Neural cell (in vitro differentiated cells): Measurements from ENCODE around the gene LRRC36. TPM values are rescaled to one million over a fixed set of nuclear protein-coding genes. Genes with fewer than 3 reads are reported as not detected.

ENCODE experiments used
- H2AFZ ChIP-seq: fragments of 200-600, 300-800 bp; sonication (generic), shearing (Covaris generic); 2 replicates; pipeline ENCODE4 v1.6.0; 2014; ENCODE audit warnings: low read depth, mild to moderate bottlenecking, antibody characterized with exemption, low read length, moderate library complexity
- H3F3A ChIP-seq: fragments of 200-600 bp; shearing (Covaris generic); 2 replicates; pipeline ENCODE4 v1.6.1; 2016; ENCODE audit warnings: mild to moderate bottlenecking, moderate library complexity, mixed read lengths, antibody characterized with exemption, low read length; ENCODE audit not compliant: insufficient read depth, poor library complexity, severe bottlenecking
- H3K27ac ChIP-seq: fragments of 200-600, 300-800 bp; sonication (generic), shearing (Covaris generic); 2 replicates; pipeline ENCODE4 v1.5.1; 2014; ENCODE audit warnings: mild to moderate bottlenecking, low read length, moderate library complexity
- H3K27me3 ChIP-seq: fragments of 300-800, 200-600 bp; sonication (generic), shearing (Covaris generic); 2 replicates; pipeline ENCODE4 v1.6.0; 2014; ENCODE audit warnings: mild to moderate bottlenecking, low read depth, low read length, moderate library complexity; ENCODE audit not compliant: insufficient read depth
- H3K36me3 ChIP-seq: fragments of 300-800, 200-600 bp; sonication (generic), shearing (Covaris generic); 2 replicates; pipeline ENCODE4 v1.5.1; 2014; ENCODE audit warnings: mild to moderate bottlenecking, antibody characterized with exemption, low read length, moderate library complexity; ENCODE audit not compliant: insufficient read depth
- H3K4me2 ChIP-seq: fragments of 300-800, 200-600 bp; sonication (generic), shearing (Covaris generic); 2 replicates; pipeline ENCODE4 v1.6.0; 2014; ENCODE audit warnings: mild to moderate bottlenecking, low read length
- H3K4me3 ChIP-seq: fragments of 300-800, 200-600 bp; sonication (generic), shearing (Covaris generic); 2 replicates; pipeline ENCODE4 v1.5.1; 2014; ENCODE audit warnings: mild to moderate bottlenecking, low read length, moderate library complexity
- H3K79me2 ChIP-seq: fragments of 200-600 bp; shearing (Covaris generic); replicated peaks from 2 replicates; pipeline ENCODE4 v1.6.0; 2014; ENCODE audit warnings: mild to moderate bottlenecking, low read length, moderate library complexity; ENCODE audit not compliant: insufficient read depth
- H3K9ac ChIP-seq: fragments of 300-800, 200-600 bp; sonication (generic), shearing (Covaris generic); 2 replicates; pipeline ENCODE4 v1.6.1; 2016; ENCODE audit warnings: mild to moderate bottlenecking, low read length, mixed read lengths
- H3K9me2 ChIP-seq: fragments of 200-600 bp; shearing (Covaris generic); 2 replicates; pipeline ENCODE4 v1.6.1; 2016; ENCODE audit warnings: mild to moderate bottlenecking, low read length, mixed read lengths; ENCODE audit not compliant: insufficient read depth
- H3K9me3 ChIP-seq: fragments of 200-600, 300-800 bp; sonication (generic), shearing (Covaris generic); 2 replicates; pipeline ENCODE4 v1.6.1; 2016; ENCODE audit warnings: mild to moderate bottlenecking, mixed run types, low read length, moderate library complexity, mixed read lengths
- H4K20me1 ChIP-seq: fragments of 200-600 bp; shearing (Covaris generic); 2 replicates; pipeline ENCODE4 v1.6.1; 2016; ENCODE audit warnings: mild to moderate bottlenecking, mixed run types; ENCODE audit not compliant: insufficient read depth
- EP300 ChIP-seq: fragments of 450-650 bp; conservative IDR thresholded peaks from 2 replicates; pipeline ENCODE4 v1.6.1; 2014; ENCODE audit warnings: antibody characterized with exemption, mild to moderate bottlenecking, moderate library complexity; ENCODE audit not compliant: poor library complexity, severe bottlenecking
- EZH2 ChIP-seq: fragments of 200-600, 300-800 bp; shearing (Covaris generic), sonication (generic); IDR thresholded peaks from 2 replicates; pipeline ENCODE4 v1.6.1; 2014; ENCODE audit warnings: antibody characterized with exemption, low read length, borderline replicate concordance, mild to moderate bottlenecking; ENCODE audit not compliant: insufficient read depth, poor library complexity, severe bottlenecking
- MXI1 ChIP-seq: fragments of 450-650 bp; conservative IDR thresholded peaks from 2 replicates; pipeline ENCODE4 v1.6.1; 2014; ENCODE audit warnings: antibody characterized with exemption, mild to moderate bottlenecking; ENCODE audit not compliant: poor library complexity, severe bottlenecking
- POLR2AphosphoS5 ChIP-seq: IDR thresholded peaks from 2 replicates; pipeline ENCODE4 v1.6.1; 2012
- RAD21 ChIP-seq: fragments of 450-650 bp; conservative IDR thresholded peaks from 2 replicates; pipeline ENCODE4 v1.6.1; 2014; ENCODE audit warnings: antibody characterized with exemption, mild to moderate bottlenecking, moderate library complexity
- REST ChIP-seq: IDR thresholded peaks from 2 replicates; pipeline ENCODE4 v1.6.1; 2012; ENCODE audit warnings: borderline replicate concordance
- SMC3 ChIP-seq: fragments of 450-650 bp; conservative IDR thresholded peaks from 2 replicates; pipeline ENCODE4 v1.6.1; 2014; ENCODE audit warnings: antibody characterized with exemption, mild to moderate bottlenecking, moderate library complexity; ENCODE audit not compliant: poor library complexity
- TAF1 ChIP-seq: IDR thresholded peaks from 2 replicates; pipeline ENCODE4 v1.6.1; 2012; ENCODE audit warnings: low read depth
- polyA plus RNA-seq: library from polyadenylated mRNA; depleted of rRNA; stranded (reverse); fragments of >200 nt; gene quantifications from 2 replicates; pipeline ENCODE4 v1.2.3, GENCODE V29; 2014
- TF ChIP-seq, protein P1 (sequence below): fragments of 450-650 bp; IDR thresholded peaks from 2 replicates; pipeline ENCODE4 v1.5.1; 2014; ENCODE audit warnings: antibody characterized with exemption, mild to moderate bottlenecking, moderate library complexity; ENCODE audit not compliant: poor library complexity, severe bottlenecking

LRRC36 gene
- polyA plus RNA-seq, 1 donor from 2014 or later, result 1.6 TPM

DNA sequence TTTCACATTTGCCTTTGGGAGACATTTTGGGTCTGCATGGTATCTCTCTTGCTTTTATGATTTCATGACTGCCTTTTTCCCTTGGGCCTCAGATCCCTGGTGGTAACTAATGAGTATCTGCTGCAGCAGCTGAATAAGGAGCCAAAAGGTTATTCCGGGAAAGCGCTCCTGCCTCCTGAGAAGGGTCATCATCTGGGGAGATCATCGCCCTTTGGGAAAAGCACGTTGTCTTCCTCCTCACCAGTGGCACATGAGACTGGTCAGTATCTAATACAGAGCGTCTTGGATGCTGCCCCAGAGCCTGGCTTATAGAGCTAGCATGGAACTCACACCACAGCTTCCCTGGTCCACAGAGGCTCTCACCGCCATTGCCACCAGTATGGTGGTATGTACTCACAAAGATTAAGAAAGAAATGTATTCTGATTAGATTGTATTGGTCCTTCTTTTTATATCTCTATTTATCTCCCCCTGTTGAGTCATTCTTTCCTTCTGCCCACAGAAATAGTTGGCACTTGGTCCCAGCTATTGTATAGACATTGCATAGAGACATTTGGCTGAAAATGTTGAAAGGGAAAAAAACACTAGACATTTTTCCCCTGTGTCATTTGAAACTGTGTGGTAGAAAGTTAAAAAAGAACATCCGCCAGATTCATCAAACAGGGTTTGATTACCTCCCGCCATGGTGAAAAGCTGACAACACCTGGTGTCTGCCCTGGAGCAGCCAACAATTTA lies 58.3 kb downstream of the LRRC36 start:
- Histone ChIP-seq H3K4me2 (no peak overlapping the region), H3K4me3 (no peak overlapping the region), H3F3A (no peaks in the 10 kb centered on the region), H3K9me3 (no peaks in the 10 kb centered on the region), H3K36me3 (no peaks in the 10 kb centered on the region), H2AFZ (no peak overlapping the region), H3K9ac (no peak overlapping the region), H3K27ac (no peak overlapping the region), H4K20me1 (no peaks in the 10 kb centered on the region), H3K27me3 (no peaks in the 10 kb centered on the region), H3K9me2 (no peaks in the 10 kb centered on the region), H3K79me2 (no peaks in the 10 kb centered on the region)
- TF ChIP-seq SMC3 (no peak), MXI1 (no peak), POLR2AphosphoS5 (no peak), EP300 (no peak), EZH2 (no peak), RAD21 (no peak), TAF1 (no peak), REST (no peak)
- TF ChIP-seq, protein P1, sequence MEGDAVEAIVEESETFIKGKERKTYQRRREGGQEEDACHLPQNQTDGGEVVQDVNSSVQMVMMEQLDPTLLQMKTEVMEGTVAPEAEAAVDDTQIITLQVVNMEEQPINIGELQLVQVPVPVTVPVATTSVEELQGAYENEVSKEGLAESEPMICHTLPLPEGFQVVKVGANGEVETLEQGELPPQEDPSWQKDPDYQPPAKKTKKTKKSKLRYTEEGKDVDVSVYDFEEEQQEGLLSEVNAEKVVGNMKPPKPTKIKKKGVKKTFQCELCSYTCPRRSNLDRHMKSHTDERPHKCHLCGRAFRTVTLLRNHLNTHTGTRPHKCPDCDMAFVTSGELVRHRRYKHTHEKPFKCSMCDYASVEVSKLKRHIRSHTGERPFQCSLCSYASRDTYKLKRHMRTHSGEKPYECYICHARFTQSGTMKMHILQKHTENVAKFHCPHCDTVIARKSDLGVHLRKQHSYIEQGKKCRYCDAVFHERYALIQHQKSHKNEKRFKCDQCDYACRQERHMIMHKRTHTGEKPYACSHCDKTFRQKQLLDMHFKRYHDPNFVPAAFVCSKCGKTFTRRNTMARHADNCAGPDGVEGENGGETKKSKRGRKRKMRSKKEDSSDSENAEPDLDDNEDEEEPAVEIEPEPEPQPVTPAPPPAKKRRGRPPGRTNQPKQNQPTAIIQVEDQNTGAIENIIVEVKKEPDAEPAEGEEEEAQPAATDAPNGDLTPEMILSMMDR, result no peak

- no peak overlapping the region for H2AFZ ChIP-seq
- H3K9me3 ChIP-seq, result no peaks in the 10 kb centered on the region
- TF ChIP-seq MXI1 (no peak), EP300 (no peak), TAF1 (no peak), SMC3 (no peak), RAD21 (no peak), EZH2 (no peak), POLR2AphosphoS5 (no peak), REST (no peak)
- TF ChIP-seq, protein P1, result no peak
- no peaks in the 10 kb centered on the region for H3F3A ChIP-seq
- no peaks in the 10 kb centered on the region for H3K27me3 ChIP-seq
- no peak overlapping the region for H3K27ac ChIP-seq
- H3K9me2 ChIP-seq, result no peaks in the 10 kb centered on the region
- H3K79me2 ChIP-seq, result no peaks in the 10 kb centered on the region
- H3K36me3 ChIP-seq, result no peaks in the 10 kb centered on the region
- no peak overlapping the region for H3K4me2 ChIP-seq
- H3K9ac ChIP-seq, result no peak overlapping the region
- H4K20me1 ChIP-seq, result no peaks in the 10 kb centered on the region
- no peak overlapping the region for H3K4me3 ChIP-seq
Measured at GRCh38 chr16:67386861-67387455, 60.3 kb downstream of the LRRC36 start.
